ENCODE measurements around the gene CTNNAL1.
"Not testable (repeated sequence)": the region's sequence is repeated elsewhere in the genome, so short reads cannot be mapped to it uniquely, and the experiment has no call there.

CTNNAL1 gene

GRCh38 chr9:108933718-108934322 lies 79.5 kb downstream of the CTNNAL1 start, which contains the start of gene ELP1:
Gene ELP1, minus strand, starts transcription at chr9:108934124. Its CDS starts 2,978 bp downstream, at chr9:108931146.
- DNase-seq (ENCODE audit: low spot score), result peak; percentile 91

DNA sequence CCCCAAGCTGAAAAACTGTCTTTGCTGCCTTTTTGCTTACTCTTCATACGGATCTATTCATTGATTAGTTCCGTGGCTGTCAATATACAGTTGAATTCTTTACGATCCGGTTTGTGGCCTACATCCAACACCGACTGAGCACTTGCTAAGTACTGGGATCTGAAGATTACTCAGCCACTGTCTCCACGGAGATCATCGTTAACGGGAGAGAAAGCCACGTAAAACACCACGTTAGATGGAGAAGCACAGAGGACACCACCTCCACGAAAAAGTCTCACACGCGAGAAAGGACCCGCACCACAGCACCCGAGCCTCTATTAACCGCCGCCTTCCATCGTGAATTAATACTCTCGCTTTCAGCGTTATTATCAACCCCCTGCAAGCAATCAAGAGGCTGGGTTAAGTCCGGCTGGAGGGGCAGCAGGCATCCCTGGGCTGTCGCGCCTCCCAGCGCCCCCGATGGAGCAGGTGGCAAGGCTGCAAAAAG lies 80.0 kb downstream of the CTNNAL1 start:
- peak; percentile 30 for DNase-seq (ENCODE audit: low spot score)

DNA sequence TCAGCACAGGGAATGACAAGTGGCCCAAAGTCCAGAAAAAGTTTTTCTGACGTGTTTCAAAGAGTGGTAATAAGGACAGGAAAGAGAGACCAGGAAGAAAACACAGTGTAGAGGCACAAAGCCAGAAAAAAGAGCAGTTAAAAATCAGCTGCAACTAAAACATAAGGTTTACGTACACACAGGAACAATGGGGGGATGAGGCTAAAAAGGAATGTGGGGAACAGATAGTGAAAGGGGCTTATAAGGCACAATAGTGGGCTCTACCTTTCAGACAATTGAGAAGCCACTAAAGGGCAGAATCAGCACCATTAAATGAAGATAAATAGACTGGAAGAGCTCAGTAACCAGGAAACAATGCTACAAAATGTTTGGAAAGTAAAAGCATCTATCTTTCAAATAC lies 84.9 kb downstream of the CTNNAL1 start:
- no peak for DNase-seq (ENCODE audit: low spot score)

GRCh38 chr9:108924466-108924865 lies 88.8 kb downstream of the CTNNAL1 start:
- no peak for DNase-seq (ENCODE audit: low spot score)

DNA sequence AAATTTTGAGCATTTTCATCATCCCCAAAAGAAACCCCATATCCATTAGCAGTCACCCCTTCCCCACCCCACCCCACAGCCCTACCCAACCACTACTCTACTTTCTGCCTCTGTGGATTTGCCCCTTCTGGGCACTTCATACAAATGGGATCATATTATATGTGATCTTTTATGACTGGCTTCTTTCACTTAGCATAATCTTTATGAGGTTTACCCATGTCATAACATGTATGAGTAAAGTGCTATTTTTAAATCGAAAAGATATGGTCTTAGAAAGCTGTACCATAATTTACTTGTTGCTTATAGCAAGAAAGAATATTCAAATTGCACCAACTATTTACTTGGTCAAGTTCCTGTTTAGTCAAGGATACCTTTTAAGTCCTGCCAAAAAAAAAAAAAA lies 92.1 kb downstream of the CTNNAL1 start:
- no peak for DNase-seq (ENCODE audit: low spot score)

DNA sequence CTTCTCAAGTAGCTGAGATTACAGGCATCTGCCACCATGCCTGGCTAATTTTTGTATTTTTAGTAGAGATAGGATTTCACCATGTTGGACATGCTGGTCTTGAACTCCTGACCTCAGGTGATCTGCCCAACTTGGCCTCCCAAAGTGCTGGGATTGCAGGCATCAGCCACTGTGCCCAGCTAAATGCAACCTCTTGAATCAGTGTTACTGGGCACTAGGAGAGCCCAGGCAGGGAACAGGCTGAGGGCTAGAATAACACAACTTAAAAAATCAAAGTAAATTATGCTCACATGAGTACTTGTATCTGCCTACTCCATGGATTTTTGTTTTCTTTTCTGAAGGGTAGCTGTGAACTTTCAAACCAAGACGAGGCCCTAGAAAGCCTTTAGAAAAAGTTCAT lies 92.9 kb downstream of the CTNNAL1 start:
- not testable (repeated sequence) for DNase-seq (ENCODE audit: low spot score)

DNA sequence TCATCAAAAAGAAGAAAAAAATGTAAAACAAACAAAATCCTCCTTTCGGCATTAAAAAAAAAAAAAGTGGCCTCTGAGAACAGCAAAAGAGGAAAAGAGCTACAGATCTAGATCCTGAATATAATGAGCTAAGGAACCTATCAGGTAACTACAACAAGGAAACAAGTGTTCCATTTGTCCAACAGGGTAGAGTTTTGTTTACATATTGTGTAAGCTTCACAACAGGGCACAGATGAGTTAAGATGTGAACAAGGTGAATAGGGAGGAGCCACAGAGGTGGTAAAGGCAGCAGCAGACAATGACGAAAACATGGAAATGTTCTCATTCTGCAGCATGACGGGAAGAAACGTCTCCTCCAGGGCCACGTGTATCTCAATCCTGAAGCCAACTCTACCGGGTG lies 93.8 kb downstream of the CTNNAL1 start:
- no peak for DNase-seq (ENCODE audit: low spot score)

- DNase-seq (ENCODE audit: low spot score), result no peak
Observed at GRCh38 chr9:108913391-108913790, 99.9 kb downstream of the CTNNAL1 start.

GRCh38 chr9:108911820-108912219 lies 101.5 kb downstream of the CTNNAL1 start:
- no peak for DNase-seq (ENCODE audit: low spot score)

DNA sequence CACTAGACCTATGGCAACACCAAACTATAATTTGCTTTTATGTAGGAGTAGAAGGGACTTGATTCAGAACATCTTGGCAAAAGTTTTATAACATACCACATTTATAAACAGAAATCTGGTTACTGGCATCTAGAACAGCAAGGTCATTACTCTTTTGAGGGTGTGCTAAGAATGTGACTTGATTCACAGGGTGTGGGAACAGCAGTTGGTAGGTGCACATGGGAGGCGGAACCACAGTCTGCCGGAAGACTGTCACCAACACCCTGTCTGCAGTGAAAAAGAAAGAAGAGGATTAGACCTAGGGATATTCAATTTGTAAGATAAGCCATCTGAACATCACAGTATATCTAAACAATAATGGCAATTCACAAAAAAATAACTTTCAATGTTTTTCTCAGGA lies 102.4 kb downstream of the CTNNAL1 start:
- DNase-seq (ENCODE audit: low spot score), result no peak

- DNase-seq (ENCODE audit: low spot score), result no peak
Observed at GRCh38 chr9:108910402-108910801, 102.9 kb downstream of the CTNNAL1 start.

DNA sequence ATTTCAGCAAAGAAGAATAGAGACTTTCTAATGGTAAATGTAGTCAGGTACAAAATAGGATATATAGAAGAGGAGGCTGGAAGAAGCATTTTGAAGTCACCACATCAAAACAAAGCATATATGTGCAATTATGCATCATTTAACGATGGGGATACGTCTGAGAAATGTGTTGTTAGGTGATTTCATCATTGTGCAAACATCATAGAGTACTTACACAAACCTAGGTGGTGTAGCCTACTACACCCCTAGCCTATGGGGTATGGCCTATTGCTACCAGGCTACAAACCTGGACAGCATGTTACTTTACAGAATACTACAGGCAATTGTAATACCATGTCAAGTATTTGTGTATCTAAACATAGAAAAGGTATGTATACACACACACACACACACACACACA lies 107.8 kb downstream of the CTNNAL1 start:
- no peak for DNase-seq (ENCODE audit: low spot score)

DNA sequence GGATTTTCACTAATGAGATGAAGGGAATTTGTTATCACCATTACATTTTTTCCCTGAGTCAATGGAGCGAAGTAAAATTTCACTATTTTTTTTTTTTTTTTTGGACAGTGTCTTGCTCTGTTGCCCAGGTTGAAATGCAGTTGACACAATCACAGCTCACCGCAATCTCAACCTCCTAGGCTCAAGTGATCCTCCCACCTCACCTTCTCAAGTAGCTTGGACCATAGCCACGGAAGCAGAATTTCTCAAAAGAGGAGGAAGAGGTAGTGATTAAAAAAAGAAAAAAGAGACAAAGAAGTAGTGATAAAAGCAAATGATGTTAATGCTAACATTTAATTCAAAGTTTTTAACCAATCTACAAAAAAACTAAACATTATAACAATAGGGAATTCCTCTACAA lies 109.1 kb downstream of the CTNNAL1 start:
- DNase-seq (ENCODE audit: low spot score), result no peak

DNA sequence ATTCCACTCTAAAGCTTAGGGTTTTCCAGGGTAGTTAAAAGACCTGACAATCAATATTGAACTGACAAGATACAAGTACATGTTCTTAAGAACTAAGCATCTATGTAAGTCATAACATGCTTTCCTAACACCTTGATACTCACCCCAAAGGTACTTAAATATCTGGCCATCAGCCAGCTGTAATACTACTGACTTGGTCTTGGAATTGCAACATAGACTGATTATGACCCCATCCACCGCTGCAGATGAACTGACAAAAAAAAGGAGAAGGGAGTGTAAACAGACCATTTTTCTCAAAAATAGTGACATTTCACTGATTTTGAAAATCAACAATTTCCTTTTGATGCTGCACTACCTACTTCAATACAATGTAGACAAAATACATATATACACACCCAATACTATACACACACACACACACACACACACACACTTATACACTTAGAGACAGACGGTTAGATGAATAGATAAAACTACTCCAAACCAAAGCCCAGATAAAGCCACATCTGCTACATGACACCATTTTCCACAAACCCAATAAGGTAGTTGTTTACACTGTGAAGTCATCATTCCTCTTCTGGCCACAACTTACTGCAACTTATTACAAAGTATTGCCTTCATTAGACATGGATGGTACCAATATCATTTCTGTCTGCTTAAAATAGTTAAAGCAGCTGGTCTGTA lies 109.7 kb downstream of the CTNNAL1 start:
- no peak for DNase-seq (ENCODE audit: low spot score)

- DNase-seq (ENCODE audit: low spot score), result no peak
Observed at GRCh38 chr9:108900176-108900575, 113.1 kb downstream of the CTNNAL1 start.

GRCh38 chr9:108899023-108899695 lies 114.1 kb downstream of the CTNNAL1 start:
- not testable (repeated sequence) for DNase-seq (ENCODE audit: low spot score)

- no peak for DNase-seq (ENCODE audit: low spot score)
Observed at GRCh38 chr9:108897324-108898096, 115.8 kb downstream of the CTNNAL1 start.

GRCh38 chr9:108894225-108894997 lies 118.9 kb downstream of the CTNNAL1 start:
- no peak for DNase-seq (ENCODE audit: low spot score)
